ENCODE measurements around the gene PLCB2. TPM values are rescaled to one million over a fixed set of nuclear protein-coding genes. Genes with fewer than 3 reads are reported as not detected.

The PLCB2 gene
- total RNA-seq, 1 experiment from 2014 or later: 7.4 TPM

DNA sequence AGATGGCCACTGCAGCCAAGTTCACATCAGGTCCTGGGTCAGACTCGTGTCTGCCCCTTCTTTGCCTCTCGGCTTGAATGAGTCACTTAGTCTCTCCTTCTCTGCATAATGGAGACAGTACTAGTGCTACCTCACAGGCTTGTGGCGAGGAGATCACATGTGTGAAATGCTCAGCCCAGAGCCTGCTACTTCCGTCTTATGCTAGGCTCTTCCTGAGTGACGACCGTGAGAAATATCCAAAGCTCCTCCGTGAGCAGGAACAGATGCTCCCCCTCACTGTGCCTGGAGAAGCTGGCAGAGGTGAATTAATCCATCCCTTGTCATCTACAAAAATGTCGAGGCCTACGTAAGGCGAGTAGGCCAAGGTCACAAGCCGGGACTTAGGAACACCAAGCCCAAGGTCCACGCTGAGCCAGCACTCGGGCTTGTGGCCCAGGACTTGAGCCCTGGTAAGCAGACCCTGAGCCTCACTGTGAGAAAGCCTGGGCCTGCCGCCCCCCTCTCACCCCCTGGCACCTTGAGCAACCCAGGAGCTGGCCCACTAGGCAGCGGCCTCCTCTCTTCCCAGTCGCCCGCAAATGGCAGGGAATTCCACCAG, 51.0 kb downstream of the PLCB2 start:
- Histone ChIP-seq H2BK12ac (ENCODE audit: insufficient read length, low read depth, low read length) (no peak overlapping the region), H2BK20ac (ENCODE audit: low read depth, low read length, poor library complexity, severe bottlenecking) (no peak overlapping the region), H3K9ac (ENCODE audit: extremely low read depth, insufficient read length, low read length) (no peak overlapping the region), H4K8ac (replicated peaks; ENCODE audit: insufficient read length, low read depth, low read length) (no peak overlapping the region), H4K20me1 (ENCODE audit: control insufficient read depth, insufficient read depth, insufficient read length) (no peaks in the 10 kb centered on the region), H3K79me1 (ENCODE audit: insufficient read depth, low read depth, low read length, poor library complexity, severe bottlenecking) (no peaks in the 10 kb centered on the region), H3K23me2 (ENCODE audit: insufficient read length, low read depth, low read length, poor library complexity, severe bottlenecking) (peaks cover 9% of the 10 kb centered on the region), H3K79me2 (ENCODE audit: insufficient read depth, low read length) (no peaks in the 10 kb centered on the region), H2BK5ac (ENCODE audit: insufficient read length, low read length) (no peak overlapping the region), H4K5ac (ENCODE audit: insufficient read length, low read depth, low read length) (no peak overlapping the region), H2AFZ (ENCODE audit: low read length) (no peak overlapping the region), H3K23ac (ENCODE audit: insufficient read length, low read depth, low read length) (no peak overlapping the region), H3T11ph (ENCODE audit: low read length) (no peak overlapping the region), H3K4me1 (ENCODE audit: insufficient read depth, low read length) (peaks cover 4% of the 10 kb centered on the region; the same call in 1 of the 2 replicates), H3K56ac (ENCODE audit: insufficient read length, low read depth, low read length) (no peak overlapping the region), H4K91ac (ENCODE audit: insufficient read length, low read depth, low read length) (no peak overlapping the region), H3K9me3 (ENCODE audit: control insufficient read depth, low read depth, low read length) (no peaks in the 10 kb centered on the region), H3K14ac (ENCODE audit: insufficient read depth, low read length) (no peak overlapping the region), H2AK5ac (ENCODE audit: insufficient read length, low read length) (no peak overlapping the region), H3K27me3 (ENCODE audit: insufficient read depth, low read length) (peaks cover 12% of the 10 kb centered on the region; the same call in 1 of the 2 replicates), H3K4ac (ENCODE audit: low read depth, low read length) (no peak overlapping the region), H3K18ac (ENCODE audit: insufficient read length, low read depth, low read length) (no peak overlapping the region), H2BK120ac (ENCODE audit: low read depth, low read length, poor library complexity, severe bottlenecking) (no peak overlapping the region), H3K4me2 (ENCODE audit: insufficient read depth, insufficient read length, low read length) (no peak overlapping the region), H3K27ac (ENCODE audit: insufficient read length, low read depth, low read length) (no peak overlapping the region), H2BK15ac (ENCODE audit: low read depth, low read length) (no peak overlapping the region)
- TF ChIP-seq, protein P1, sequence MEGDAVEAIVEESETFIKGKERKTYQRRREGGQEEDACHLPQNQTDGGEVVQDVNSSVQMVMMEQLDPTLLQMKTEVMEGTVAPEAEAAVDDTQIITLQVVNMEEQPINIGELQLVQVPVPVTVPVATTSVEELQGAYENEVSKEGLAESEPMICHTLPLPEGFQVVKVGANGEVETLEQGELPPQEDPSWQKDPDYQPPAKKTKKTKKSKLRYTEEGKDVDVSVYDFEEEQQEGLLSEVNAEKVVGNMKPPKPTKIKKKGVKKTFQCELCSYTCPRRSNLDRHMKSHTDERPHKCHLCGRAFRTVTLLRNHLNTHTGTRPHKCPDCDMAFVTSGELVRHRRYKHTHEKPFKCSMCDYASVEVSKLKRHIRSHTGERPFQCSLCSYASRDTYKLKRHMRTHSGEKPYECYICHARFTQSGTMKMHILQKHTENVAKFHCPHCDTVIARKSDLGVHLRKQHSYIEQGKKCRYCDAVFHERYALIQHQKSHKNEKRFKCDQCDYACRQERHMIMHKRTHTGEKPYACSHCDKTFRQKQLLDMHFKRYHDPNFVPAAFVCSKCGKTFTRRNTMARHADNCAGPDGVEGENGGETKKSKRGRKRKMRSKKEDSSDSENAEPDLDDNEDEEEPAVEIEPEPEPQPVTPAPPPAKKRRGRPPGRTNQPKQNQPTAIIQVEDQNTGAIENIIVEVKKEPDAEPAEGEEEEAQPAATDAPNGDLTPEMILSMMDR (conservative IDR thresholded peaks at IDR 0.05): no peak
- H3K27me3 Mint-ChIP-seq (ENCODE audit: low read depth): peaks cover 26% of the 10 kb centered on the region
- H3K36me3 Mint-ChIP-seq (ENCODE audit: insufficient read depth in 1 of 3, low read depth in 3 of 3): peaks cover 0 to 3% (median 2%) of the 10 kb centered on the region in 3 experiments; a peak in 2 of 7 replicates
- no peak overlapping the region for H3K4me3 Mint-ChIP-seq
- no CpG with 5 or more reads among the region's 17 CpGs for WGBS (ENCODE audit: extremely low coverage, insufficient read length, low lambda C conversion rate)
- H3K27ac Mint-ChIP-seq: peak overlapping the region in 1 of 3 experiments; percentile 18; a peak in 1 of 7 replicates
- H3K9me3 Mint-ChIP-seq: no peaks in the 10 kb centered on the region; a peak in 1 of 5 replicates
- DNase-seq: no peak
- H3K4me1 Mint-ChIP-seq: peaks cover 24 to 25% of the 10 kb centered on the region in 2 experiments

Data from H9 (cell line).